Gastroesophageal sphincter (tissue), 4 donors: ENCODE results near the gene CHCHD6. TPM values are rescaled to one million over a fixed set of nuclear protein-coding genes. Genes with fewer than 3 reads are reported as not detected.

Experiments used
- ATAC-seq: fragments of 150-250 bp; one replicate; pipeline ENCODE4 v1.9.1; 2016; ENCODE audit warnings: mild to moderate bottlenecking, moderate library complexity
- H3K27ac ChIP-seq, 4 donors: fragments of 200-600 bp; sonication (generic) in 3 of 4; 1 replicate in 3 of 4; 2 replicates in 1 of 4; pipeline ENCODE4 v1.5.1; 2016 to 2019
- H3K27me3 ChIP-seq: fragments of 200-600 bp; sonication (generic); one replicate; pipeline ENCODE4 v1.5.1; 2019
- H3K36me3 ChIP-seq, 2 donors: fragments of 200-600 bp; sonication (generic); one replicate each; pipeline ENCODE4 v1.5.1; 2019; ENCODE audit warnings: control low read depth in 1 of 2
- H3K4me1 ChIP-seq, 3 donors: fragments of 200-600 bp; sonication (generic); 1 replicate in 2 of 3; 2 replicates in 1 of 3; pipeline ENCODE4 v1.5.1; 2016 to 2019; ENCODE audit warnings: control low read depth in 2 of 3
- H3K4me3 ChIP-seq, 2 donors: fragments of 200-600 bp; sonication (generic); one replicate each; pipeline ENCODE4 v1.5.1; 2019; ENCODE audit warnings: mild to moderate bottlenecking in 1 of 2, moderate library complexity in 1 of 2
- H3K9me3 ChIP-seq, 3 donors: fragments of 200-600 bp; sonication (generic); one replicate each; pipeline ENCODE4 v1.5.1; 2017 to 2019; ENCODE audit warnings: control low read depth in 2 of 3
- EP300 ChIP-seq: sonication (generic); formaldehyde crosslinking; IDR thresholded peaks from one replicate; pipeline ENCODE4 v1.6.1; 2017; ENCODE audit warnings: antibody characterized with exemption, mild to moderate bottlenecking
- POLR2A ChIP-seq, 2 donors: fragments of 450-650 bp; IDR thresholded peaks; one replicate each; pipeline ENCODE4 v1.6.1; 2017; ENCODE audit warnings: antibody characterized with exemption in 2 of 2, mild to moderate bottlenecking in 2 of 2, moderate library complexity in 1 of 2
- POLR2AphosphoS5 ChIP-seq: sonication (generic); formaldehyde crosslinking; IDR thresholded peaks from one replicate; pipeline ENCODE4 v1.6.1; 2017; ENCODE audit warnings: antibody characterized with exemption
- WGBS, 2 donors: methylation state at CpG; one replicate each; pipeline ENCODE4 v1.1.5; 2018; ENCODE audit warnings: low coverage in 1 of 2; 5-methylcytosine and 5-hydroxymethylcytosine counted together
- total RNA-seq, 4 donors: library from RNA; depleted of rRNA; stranded (reverse); fragments of >200 nt; gene quantifications; one replicate each; pipeline ENCODE4 v1.1.0, GENCODE V29; 2016
- TF ChIP-seq, protein P1 (sequence below), 4 experiments: fragments of 200-600 bp in 2 of 4; fragments of 450-650 bp in 2 of 4; sonication (generic) in 1 of 4; IDR thresholded peaks; one replicate each; pipeline ENCODE4 v1.5.1; 2017 to 2019; ENCODE audit warnings: antibody characterized with exemption in 4 of 4, mild to moderate bottlenecking in 2 of 4, moderate library complexity in 2 of 4

The CHCHD6 gene
- total RNA-seq, 4 donors from 2014 or later = 8.5 to 37.2 (median 15.2) TPM

DNA sequence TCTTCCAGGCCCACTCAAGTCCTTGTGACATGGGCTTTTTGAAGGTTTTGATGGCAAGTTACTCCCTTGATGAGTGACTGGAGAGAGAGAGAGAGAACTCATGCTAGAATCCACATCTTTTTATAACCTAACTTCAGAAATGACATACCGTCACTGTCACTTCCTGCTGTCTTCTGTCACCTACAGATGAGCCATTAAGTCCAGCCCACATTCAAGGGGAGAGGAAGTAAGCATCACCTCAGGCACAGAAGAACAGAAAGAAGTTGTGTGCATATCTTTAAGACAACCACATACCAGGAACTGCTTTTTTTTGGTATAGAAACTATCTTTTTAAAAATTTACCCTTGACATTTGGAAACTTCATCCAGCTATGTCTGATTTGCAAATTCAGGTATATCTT lies 32.5 kb upstream of the CHCHD6 start:
- WGBS, 2 donors = 63 to 75% methylated on average over 1 of the region's 1 CpG
- ATAC-seq = no peak
- TF ChIP-seq POLR2A (IDR thresholded peaks at IDR 0.05) = no peak
- TF ChIP-seq, protein P1, sequence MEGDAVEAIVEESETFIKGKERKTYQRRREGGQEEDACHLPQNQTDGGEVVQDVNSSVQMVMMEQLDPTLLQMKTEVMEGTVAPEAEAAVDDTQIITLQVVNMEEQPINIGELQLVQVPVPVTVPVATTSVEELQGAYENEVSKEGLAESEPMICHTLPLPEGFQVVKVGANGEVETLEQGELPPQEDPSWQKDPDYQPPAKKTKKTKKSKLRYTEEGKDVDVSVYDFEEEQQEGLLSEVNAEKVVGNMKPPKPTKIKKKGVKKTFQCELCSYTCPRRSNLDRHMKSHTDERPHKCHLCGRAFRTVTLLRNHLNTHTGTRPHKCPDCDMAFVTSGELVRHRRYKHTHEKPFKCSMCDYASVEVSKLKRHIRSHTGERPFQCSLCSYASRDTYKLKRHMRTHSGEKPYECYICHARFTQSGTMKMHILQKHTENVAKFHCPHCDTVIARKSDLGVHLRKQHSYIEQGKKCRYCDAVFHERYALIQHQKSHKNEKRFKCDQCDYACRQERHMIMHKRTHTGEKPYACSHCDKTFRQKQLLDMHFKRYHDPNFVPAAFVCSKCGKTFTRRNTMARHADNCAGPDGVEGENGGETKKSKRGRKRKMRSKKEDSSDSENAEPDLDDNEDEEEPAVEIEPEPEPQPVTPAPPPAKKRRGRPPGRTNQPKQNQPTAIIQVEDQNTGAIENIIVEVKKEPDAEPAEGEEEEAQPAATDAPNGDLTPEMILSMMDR (IDR thresholded peaks at IDR 0.05) = no peak
- no peak for TF ChIP-seq POLR2AphosphoS5
- no peak for TF ChIP-seq EP300
- H3K36me3 ChIP-seq = no peaks in the 10 kb centered on the region
- no peak overlapping the region for H3K27ac ChIP-seq
- H3K9me3 ChIP-seq = peaks cover 0 to 8% (median 0%) of the 10 kb centered on the region in 3 donors
- no peak overlapping the region for H3K4me3 ChIP-seq
- peaks cover 23% of the 10 kb centered on the region for H3K27me3 ChIP-seq
- H3K4me1 ChIP-seq = no peaks in the 10 kb centered on the region

DNA sequence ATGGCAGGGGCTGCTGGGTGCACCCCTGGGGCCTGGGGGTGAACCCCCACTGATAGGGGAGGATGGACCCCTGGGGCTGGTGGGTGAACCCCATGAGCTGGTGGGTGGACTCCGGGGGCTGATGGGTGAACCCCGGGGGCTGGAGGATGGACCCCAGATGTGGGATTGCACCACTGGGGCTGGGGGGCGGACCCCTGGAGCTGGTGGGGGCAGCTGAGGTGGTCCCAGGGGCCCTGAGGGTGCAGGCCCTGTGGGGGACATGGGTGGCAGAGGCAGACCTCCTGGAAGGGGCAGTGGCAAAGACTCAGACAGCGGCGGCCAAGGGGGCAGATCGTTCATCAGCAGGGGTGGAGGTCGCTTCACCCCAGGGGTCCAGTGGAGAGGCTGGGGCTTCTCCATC lies 31.7 kb upstream of the CHCHD6 start:
- 85% methylated on average over 4 of the region's 7 CpGs; no CpG with 5 or more reads in 1 of the 2 donors for WGBS, 2 donors
- Histone ChIP-seq H3K27me3 (peaks cover 26% of the 10 kb centered on the region), H3K9me3 (peaks cover 0 to 8% (median 0%) of the 10 kb centered on the region in 3 donors), H3K4me3 (no peak overlapping the region), H3K4me1 (no peaks in the 10 kb centered on the region), H3K27ac (no peak overlapping the region), H3K36me3 (no peaks in the 10 kb centered on the region)
- no peak for ATAC-seq
- TF ChIP-seq POLR2AphosphoS5 (no peak), EP300 (no peak), POLR2A (IDR thresholded peaks at IDR 0.05) (no peak)
- TF ChIP-seq, protein P1 (IDR thresholded peaks at IDR 0.05) = no peak

DNA sequence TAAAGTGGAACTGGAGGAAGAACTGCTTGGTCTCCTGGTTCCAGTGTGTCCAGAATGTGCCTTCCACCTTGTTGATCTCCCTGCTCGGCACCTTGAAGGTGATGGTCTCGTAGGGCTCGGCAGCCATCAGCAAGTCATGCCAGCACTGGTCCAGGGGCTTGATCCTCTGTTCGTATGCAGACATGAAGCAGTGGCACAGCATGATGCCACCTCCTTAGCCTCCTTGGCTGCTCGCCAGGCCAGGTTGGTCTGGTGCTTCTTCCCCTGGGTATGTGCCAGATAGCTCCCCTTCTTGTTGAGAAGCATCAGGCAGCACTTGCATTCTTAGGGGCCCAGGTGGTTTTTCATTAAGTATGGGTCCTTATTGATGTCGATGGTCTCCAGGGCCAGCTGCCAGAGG lies 31.3 kb upstream of the CHCHD6 start:
- Histone ChIP-seq H3K36me3 (no peaks in the 10 kb centered on the region), H3K9me3 (peaks cover 0 to 8% (median 0%) of the 10 kb centered on the region in 3 donors), H3K4me1 (no peaks in the 10 kb centered on the region), H3K4me3 (no peak overlapping the region), H3K27me3 (peaks cover 25% of the 10 kb centered on the region), H3K27ac (no peak overlapping the region)
- 100% methylated on average over 1 of the region's 6 CpGs; no CpG with 5 or more reads in 1 of the 2 donors for WGBS, 2 donors
- ATAC-seq = no peak
- TF ChIP-seq POLR2AphosphoS5 = no peak
- TF ChIP-seq EP300 = no peak
- TF ChIP-seq POLR2A (IDR thresholded peaks at IDR 0.05) = no peak
- TF ChIP-seq, protein P1 (IDR thresholded peaks at IDR 0.05) = no peak

DNA sequence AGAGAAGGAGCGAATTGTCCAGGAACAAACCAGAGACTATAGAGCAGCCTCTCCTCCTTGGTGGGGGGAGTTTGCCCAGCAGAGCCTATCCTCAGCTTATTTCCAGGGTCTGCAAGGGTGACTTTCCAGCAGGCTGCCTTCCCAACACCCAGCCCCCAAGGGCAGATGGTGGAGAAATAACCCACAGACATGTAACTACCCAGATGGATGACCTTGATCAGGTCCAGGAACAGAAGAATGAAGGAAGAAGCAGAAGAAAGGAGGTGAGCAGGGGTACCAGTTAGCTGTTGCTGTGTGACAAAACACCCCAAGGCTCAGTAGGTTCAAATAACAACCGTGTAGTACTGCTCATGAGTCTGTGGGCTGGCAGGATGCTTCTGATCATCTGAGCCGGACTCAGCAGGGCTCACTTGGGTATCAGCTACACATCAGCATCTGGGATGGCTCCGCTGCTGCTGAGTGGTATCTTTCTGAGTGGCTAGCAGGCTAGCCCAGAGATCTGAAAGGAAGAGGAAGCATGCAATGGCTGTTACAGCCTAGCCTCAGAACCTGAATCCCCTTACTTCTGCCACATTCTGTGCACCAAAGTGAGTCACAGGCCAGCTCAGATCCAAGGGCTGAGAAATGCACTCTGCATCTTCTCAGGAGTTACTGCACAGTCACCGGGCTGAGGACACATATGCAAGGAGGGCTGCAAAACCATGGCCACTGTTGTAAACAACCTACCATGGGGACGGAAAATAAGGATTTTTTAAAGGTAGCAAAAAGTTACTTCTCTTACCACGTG lies 26.9 kb upstream of the CHCHD6 start:
- 66 to 73% methylated on average over 4 of the region's 7 CpGs for WGBS, 2 donors
- Histone ChIP-seq H3K36me3 (no peaks in the 10 kb centered on the region), H3K9me3 (peaks cover 0 to 8% (median 0%) of the 10 kb centered on the region in 3 donors), H3K27ac (no peak overlapping the region), H3K4me3 (no peak overlapping the region), H3K4me1 (peaks cover 0 to 8% (median 0%) of the 10 kb centered on the region in 3 donors), H3K27me3 (peaks cover 37% of the 10 kb centered on the region)
- no peak for ATAC-seq
- no peak for TF ChIP-seq POLR2A (IDR thresholded peaks at IDR 0.05)
- TF ChIP-seq EP300 = no peak
- no peak for TF ChIP-seq POLR2AphosphoS5
- TF ChIP-seq, protein P1 (IDR thresholded peaks at IDR 0.05) = no peak
